ENCODE results near the gene PRKAR1B.

DNA sequence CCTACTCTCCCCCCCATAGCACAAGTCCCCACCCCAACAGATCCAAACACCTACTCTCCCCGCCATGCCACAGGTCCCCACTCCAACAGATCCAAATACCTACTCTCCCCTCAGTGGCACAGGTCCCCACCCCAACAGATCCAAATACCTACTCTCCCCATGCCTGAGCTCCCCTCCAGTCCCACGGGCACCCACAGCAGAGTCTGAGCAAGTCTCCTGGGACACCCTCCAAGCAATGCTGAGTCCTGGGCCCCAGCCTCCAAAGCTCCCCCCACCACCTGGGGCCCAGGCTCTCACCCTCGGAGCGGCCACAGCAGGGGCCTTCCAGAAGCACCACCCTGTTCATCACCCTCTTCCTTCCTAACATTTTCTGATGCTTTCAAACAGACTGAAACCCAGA is 64.5 kb downstream of the PRKAR1B start:
- no peak for TF ChIP-seq POLR2A (IDR thresholded peaks at IDR 0.05)
- TF ChIP-seq, protein P1, sequence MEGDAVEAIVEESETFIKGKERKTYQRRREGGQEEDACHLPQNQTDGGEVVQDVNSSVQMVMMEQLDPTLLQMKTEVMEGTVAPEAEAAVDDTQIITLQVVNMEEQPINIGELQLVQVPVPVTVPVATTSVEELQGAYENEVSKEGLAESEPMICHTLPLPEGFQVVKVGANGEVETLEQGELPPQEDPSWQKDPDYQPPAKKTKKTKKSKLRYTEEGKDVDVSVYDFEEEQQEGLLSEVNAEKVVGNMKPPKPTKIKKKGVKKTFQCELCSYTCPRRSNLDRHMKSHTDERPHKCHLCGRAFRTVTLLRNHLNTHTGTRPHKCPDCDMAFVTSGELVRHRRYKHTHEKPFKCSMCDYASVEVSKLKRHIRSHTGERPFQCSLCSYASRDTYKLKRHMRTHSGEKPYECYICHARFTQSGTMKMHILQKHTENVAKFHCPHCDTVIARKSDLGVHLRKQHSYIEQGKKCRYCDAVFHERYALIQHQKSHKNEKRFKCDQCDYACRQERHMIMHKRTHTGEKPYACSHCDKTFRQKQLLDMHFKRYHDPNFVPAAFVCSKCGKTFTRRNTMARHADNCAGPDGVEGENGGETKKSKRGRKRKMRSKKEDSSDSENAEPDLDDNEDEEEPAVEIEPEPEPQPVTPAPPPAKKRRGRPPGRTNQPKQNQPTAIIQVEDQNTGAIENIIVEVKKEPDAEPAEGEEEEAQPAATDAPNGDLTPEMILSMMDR (IDR thresholded peaks at IDR 0.05): no peak
- no peak for TF ChIP-seq POLR2AphosphoS5 (IDR thresholded peaks at IDR 0.05)

Measured in sigmoid colon (tissue), 4 donors.